A549 treated with Hydrocortisone at 1 μM for 4 hours (cell line): ENCODE results near the gene AMDHD1. TPM values are rescaled to one million over a fixed set of nuclear protein-coding genes. Genes with fewer than 3 reads are reported as not detected.

Source experiments
- total RNA-seq: library from RNA; stranded (reverse); fragments of 200-300 nt; extraction: Qiagen RNA extraction; gene quantifications from 5 replicates; pipeline ENCODE4 v1.2.3, GENCODE V29; 2022

Gene AMDHD1
- total RNA-seq = 2.1 to 3.0 TPM (median 2.4 TPM) in 5 replicates

GRCh38 chr12:95943330-95943842, at the start of gene AMDHD1:
Gene AMDHD1 (plus strand): TSS chr12:95943331. CDS start chr12:95943399, 68 bp downstream.

GRCh38 chr12:95942524-95943329, 404 bp upstream of the AMDHD1 start, which contains the start of gene CCDC38:
Gene CCDC38 (minus strand): TSS chr12:95942614. CDS start chr12:95936509, 6,105 bp downstream.

GRCh38 chr12:95996034-95996658, 53.0 kb downstream of the AMDHD1 start, which contains the start of gene HAL:
Gene HAL (minus strand): TSS chr12:95996344. CDS start chr12:95995910, 434 bp downstream.

Other genes with a start within 250 kb of the AMDHD1 start
- gene NTN4, start 152.6 kb upstream of the AMDHD1 start, total RNA-seq = 36.5 to 45.2 TPM (median 42.3 TPM) in 5 replicates
- gene SNRPF, start 84.4 kb upstream of the AMDHD1 start, total RNA-seq = 110 to 136 TPM (median 117 TPM) in 5 replicates
- 0.07 to 0.30 TPM (median 0.14 TPM) in 5 replicates for gene CCDC38, start 717 bp upstream of the AMDHD1 start, total RNA-seq
- 0.60 to 1.0 TPM (median 0.72 TPM) in 5 replicates for gene HAL, start 53.0 kb downstream of the AMDHD1 start, total RNA-seq
- gene LTA4H, start 92.3 kb downstream of the AMDHD1 start, total RNA-seq = 90.5 to 119 TPM (median 96.9 TPM) in 5 replicates